ENCODE results near the gene SERPINA1. TPM values are rescaled to one million over a fixed set of nuclear protein-coding genes. Genes with fewer than 3 reads are reported as not detected.

The SERPINA1 gene
- polyA plus RNA-seq, 4 donors = 51.1 to 225 (median 90.9) TPM

- no peak for DNase-seq (ENCODE audit: low read depth in 4 of 4, low spot score in 2 of 4)
Measured at GRCh38 chr14:94385553-94386057, 2.8 kb downstream of the SERPINA1 start.

GRCh38 chr14:94384342-94384741 lies 4.1 kb downstream of the SERPINA1 start:
- no peak for DNase-seq (ENCODE audit: low read depth in 4 of 4, low spot score in 2 of 4)

DNA sequence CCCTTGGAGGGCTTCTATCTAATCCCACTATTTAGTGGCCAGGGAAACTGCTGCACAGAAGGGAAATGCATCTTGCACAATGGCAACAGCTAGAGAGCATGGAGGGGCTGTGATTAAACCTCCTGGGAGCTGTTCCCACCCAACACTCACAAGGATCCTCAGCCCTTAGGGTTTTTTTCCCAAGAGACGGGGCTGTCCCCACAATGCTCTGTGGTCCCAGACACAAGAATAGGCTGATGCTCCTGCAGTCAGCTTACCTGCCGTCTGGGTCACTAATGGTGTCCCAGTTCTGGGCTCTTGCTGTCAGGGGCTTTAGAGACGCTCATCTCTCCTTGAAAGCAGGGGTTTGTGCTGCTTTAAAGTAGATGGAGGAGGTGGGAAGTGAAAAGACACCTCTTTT lies 4.6 kb downstream of the SERPINA1 start:
- DNase-seq (ENCODE audit: low read depth in 4 of 4, low spot score in 2 of 4) = no peak

DNA sequence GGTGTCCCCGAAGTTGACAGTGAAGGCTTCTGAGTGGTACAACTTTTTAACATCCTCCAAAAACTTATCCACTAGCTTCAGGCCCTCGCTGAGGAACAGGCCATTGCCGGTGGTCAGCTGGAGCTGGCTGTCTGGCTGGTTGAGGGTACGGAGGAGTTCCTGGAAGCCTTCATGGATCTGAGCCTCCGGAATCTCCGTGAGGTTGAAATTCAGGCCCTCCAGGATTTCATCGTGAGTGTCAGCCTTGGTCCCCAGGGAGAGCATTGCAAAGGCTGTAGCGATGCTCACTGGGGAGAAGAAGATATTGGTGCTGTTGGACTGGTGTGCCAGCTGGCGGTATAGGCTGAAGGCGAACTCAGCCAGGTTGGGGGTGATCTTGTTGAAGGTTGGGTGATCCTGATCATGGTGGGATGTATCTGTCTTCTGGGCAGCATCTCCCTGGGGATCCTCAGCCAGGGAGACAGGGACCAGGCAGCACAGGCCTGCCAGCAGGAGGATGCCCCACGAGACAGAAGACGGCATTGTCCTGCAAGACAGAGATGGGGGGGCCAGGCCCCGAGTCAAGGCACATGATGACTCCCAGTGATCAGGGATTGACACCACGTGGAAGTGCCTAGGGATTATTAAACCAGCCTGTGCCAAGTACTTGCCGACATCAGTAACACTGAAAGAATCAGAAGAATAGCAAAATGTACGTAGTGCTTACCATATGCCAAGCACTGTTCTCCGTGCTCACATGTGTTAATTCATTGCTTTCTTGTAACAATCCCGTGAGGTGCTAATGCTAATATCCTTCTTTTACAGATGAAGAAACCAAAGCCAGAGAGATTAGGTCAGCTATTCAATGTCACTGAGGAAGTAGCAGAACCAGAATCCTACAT lies 5.4 kb downstream of the SERPINA1 start:
- DNase-seq (ENCODE audit: low read depth in 4 of 4, low spot score in 2 of 4) = no peak

DNA sequence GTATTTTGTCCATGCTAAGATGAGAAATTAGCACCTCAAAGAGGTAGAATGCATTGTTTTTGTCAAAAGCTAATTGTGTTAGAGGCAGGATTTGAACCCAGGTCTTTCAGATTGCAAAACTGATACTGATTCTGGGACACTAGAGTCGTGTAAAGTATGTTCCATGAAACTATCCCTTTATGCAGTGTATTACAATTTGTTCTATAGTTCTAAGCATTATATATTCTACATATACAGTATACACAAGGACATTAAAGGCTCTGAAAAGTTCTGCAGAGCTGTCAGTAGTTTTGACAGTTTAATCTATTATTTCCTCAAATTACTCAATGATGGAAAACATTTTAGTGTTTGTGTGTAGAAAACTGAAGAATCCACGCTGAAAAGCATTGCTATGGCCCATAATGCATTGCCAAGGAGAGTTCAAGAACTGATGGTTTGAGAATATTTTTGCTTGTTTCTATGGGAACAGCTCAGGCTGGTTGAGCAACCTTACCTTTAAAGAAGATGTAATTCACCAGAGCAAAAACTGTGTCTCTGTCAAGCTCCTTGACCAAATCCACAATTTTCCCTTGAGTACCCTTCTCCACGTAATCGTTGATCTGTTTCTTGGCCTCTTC lies 6.2 kb downstream of the SERPINA1 start:
- DNase-seq (ENCODE audit: low read depth in 4 of 4, low spot score in 2 of 4) = no peak

DNA sequence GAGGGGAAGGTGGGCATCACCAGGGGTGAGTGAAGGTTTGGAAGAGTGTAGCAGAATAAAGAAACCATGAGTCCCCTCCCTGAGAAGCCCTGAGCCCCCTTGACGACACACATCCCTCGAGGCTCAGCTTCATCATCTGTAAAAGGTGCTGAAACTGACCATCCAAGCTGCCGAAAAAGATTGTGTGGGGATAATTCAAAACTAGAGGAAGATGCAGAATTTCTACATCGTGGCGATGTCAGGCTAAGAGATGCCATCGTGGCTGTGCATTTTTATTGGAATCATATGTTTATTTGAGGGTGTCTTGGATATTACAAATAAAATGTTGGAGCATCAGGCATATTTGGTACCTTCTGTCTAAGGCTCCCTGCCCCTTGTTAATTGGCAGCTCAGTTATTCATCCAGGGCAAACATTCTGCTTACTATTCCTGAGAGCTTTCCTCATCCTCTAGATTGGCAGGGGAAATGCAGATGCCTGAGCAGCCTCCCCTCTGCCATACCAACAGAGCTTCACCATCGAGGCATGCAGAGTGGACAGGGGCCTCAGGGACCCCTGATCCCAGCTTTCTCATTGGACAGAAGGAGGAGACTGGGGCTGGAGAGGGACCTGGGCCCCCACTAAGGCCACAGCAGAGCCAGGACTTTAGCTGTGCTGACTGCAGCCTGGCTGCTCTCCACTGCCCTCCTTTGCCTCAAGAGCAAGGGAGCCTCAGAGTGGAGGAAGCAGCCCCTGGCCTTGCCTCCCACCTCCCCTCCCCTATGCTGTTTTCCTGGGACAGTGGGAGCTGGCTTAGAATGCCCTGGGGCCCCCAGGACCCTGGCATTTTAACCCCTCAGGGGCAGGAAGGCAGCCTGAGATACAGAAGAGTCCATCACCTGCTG lies 7.0 kb downstream of the SERPINA1 start:
- DNase-seq (ENCODE audit: low read depth in 4 of 4, low spot score in 2 of 4) = no peak

- no peak for DNase-seq (ENCODE audit: low read depth in 4 of 4, low spot score in 2 of 4)
Measured at GRCh38 chr14:94380225-94381148, 7.9 kb downstream of the SERPINA1 start.

DNA sequence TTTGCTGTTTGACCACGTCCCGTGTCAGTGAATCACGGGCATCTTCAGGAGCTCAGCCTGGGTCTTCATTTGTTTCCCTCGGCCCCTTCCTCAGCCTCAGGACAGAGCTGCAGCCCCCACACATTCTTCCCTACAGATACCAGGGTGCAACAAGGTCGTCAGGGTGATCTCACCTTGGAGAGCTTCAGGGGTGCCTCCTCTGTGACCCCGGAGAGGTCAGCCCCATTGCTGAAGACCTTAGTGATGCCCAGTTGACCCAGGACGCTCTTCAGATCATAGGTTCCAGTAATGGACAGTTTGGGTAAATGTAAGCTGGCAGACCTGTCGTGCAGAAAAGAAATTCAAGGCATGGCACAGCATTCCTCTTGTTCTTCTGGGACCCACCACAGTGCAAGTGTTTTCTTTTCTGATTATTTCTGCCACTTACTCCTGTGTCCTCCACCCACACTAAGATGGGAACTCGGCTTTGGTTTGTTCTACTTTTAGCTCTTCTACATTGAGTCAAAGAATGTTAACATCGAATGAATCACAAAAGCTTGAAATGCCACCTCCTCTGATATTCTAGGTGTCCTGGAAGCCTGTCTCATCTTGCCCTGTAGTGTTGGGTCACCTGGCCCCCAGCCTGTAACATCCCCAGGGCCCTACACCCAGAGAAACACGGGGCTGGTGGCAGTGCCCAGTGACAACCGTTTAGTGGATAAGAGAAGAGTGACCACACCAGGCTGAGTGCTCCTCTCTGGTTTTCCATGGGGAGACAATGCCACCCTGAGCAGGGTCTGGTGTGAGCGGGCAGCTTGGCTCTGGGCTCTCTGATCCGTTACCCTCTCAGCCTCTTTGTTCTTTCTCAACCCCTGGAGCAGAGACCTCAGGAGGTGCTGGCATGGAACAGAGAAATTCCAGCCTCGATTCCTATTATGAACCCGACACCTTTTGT lies 8.8 kb downstream of the SERPINA1 start:
- no peak for DNase-seq (ENCODE audit: low read depth in 4 of 4, low spot score in 2 of 4)

GRCh38 chr14:94378527-94379290 lies 9.7 kb downstream of the SERPINA1 start:
- DNase-seq (ENCODE audit: low read depth in 4 of 4, low spot score in 2 of 4) = no peak

DNA sequence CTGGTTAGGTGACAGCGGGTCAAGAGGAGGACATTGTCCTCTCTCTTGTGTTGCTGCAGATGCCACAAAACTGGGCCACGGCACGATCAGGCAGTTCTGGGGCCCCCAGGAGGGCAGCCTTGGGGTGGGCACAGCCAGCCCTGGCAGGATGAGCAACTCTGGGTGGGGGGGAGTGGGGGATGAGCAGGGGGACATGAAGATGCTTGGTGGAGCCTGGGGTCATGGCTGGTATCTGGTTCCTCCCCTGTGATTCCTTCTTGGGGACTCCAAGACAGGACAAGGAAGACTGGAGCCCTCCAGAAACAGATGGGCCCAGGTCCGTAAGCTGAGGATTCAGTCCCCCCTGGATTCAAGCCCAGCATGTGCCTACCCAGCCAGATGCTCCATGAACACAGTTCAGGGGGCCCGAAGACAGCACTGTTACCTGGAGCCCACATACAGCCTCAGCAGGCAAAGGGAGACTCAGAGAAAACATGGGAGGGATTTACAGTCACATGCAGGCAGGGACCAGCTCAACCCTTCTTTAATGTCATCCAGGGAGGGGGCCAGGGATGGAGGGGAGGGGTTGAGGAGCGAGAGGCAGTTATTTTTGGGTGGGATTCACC lies 10.4 kb downstream of the SERPINA1 start:
- DNase-seq (ENCODE audit: low read depth in 4 of 4, low spot score in 2 of 4) = no peak

DNA sequence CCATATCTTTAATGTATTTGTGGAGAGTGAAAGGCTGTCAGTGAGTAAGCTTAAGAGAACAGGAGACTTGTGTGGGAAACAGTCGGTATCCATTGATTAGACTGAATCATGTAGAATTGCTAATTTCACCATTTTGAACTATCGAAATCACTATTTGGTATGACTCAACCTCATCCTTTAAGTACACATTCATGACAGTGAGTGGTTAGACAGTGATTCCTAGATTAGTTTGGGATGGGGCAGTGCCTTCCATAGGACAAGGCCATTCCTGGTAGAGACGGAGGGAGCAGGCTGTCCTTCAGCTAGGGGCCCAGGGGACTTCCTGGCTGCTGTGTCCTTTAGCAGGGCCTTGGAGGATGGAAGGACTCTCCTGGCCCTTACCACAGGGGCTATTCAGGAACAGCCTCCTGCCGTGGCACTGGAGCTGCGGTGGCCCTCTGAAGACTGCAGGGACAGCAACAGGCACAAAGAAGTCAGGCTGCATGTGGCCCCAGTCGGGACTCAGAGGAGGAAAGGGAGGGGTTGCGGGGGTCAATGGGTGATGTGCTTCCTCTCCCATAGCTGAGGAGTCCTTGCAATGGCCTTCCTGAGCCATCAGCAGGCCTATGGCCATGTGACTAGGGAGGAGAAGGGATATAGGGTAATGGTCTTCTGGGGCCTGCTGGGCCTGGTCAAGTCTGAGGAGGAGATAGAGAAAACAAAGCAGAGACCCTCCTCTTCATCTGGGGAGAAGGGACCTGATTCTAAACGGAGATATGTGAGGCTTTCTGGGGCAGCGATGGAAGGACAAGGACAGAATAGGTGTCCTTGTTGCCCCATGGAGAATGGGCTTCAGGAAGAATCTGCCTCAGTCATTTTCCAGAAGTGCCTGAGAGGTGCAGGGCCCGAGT lies 11.2 kb downstream of the SERPINA1 start:
- DNase-seq (ENCODE audit: low read depth in 4 of 4, low spot score in 2 of 4) = no peak

- DNase-seq (ENCODE audit: low read depth in 4 of 4, low spot score in 2 of 4) = no peak
Measured at GRCh38 chr14:94376108-94376975, 12.1 kb downstream of the SERPINA1 start.

DNA sequence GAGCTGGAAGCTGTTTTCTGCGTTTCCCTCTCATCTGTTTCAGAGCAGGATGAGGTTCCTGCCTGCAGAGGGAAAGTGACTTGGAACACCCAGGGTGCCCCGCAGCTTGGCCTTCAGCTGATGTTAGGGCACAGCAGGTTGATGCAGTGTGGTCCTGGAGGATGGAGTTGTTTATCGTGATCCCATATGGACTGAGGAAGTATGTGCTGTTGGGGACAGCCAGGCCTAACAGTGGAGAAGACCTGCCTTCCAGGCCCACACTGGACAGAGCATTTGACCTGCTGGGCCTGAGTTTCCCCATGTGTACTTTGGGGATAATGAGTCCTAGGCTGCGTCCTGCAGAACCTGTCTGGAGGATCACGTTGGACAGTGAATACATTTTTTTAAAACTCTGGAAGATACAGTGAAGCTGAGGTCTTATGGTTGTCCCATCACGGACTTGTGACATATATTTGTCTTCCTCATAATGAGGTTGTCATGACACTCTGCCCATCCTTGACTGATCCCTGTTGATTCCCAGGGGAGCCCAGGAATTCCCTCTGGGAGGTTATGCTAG lies 12.8 kb downstream of the SERPINA1 start:
- no peak for DNase-seq (ENCODE audit: low read depth in 4 of 4, low spot score in 2 of 4)

DNA sequence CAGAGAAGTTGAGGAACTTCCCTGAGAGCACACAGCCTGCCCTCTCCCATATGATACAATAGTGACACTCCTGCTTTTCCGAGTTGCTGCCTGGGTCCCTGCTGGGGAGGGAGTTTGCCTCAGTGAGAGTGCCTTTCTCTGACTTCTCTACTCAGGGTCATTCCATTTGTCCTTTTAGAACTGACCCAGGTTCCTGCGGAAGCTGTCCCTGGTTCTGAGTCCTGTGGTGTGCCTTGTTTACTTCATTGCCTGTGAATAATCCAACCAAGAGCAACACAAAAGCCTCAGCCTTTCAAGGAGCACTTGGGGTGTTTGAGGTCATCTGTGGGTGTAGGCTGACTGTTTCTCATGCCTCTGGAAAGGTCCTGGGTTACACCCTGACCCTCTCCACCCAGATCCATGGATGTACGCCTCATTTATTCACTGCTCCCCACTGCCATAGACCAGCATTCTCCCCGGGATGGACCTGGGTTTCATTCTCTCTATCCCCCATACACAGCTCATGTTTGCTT lies 13.6 kb downstream of the SERPINA1 start:
- DNase-seq (ENCODE audit: low read depth in 4 of 4, low spot score in 2 of 4) = no peak

DNA sequence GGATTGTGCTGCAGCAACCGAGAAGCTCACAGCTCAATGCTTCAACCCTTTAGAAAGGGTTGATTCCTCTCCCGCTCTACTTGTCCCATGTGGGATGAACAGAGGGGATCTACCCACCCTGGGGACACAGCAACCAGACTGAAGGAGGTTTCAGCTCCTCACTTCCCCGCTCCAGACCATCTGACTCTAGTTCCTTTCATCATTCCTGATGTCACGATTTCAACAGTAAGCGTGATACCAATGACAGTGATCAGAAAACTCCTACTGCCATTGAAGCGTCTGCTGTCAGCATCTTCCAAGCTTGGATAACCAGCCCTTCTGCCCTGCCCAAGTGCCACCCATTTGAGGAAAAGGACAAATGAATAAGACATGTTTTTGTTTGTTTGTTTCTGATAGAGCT lies 14.3 kb downstream of the SERPINA1 start:
- no peak for DNase-seq (ENCODE audit: low read depth in 4 of 4, low spot score in 2 of 4)
